NT2/D1 (cell line): ENCODE data around the gene FMNL2.

Source experiments
- YY1 ChIP-seq: IDR thresholded peaks from 2 replicates; pipeline ENCODE4 v1.6.1; 2011; ENCODE audit not compliant: insufficient read length, insufficient read depth
- ZNF274 ChIP-seq: IDR thresholded peaks from 2 replicates; pipeline ENCODE4 v1.6.1; 2011; ENCODE audit warnings: mild to moderate bottlenecking, low read depth, low read length

DNA sequence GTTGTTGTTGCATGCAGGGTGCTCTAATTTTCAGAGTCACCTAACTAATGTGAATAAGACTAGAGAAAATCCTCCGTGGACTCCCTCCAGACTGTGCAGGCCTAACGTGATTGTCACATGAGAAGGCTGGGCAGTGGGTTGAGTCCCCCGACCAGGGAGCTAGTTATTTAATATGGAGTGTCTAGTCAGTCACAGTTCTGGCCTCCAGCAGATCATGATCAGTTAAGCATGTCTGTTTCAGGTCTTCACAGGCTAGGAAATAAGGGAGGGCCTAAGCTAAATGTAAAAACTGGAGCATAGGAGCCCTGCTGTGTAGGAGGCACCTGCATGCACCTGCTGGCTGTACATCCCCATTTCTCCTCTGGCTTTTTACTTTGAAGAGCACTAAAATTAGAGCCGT is 295.5 kb downstream of the FMNL2 start:
- TF ChIP-seq YY1 (no peak), ZNF274 (no peak)
